PC-3 (cell line): ENCODE measurements around the gene ENTR1. TPM values are rescaled to one million over a fixed set of nuclear protein-coding genes. Genes with fewer than 3 reads are reported as not detected.

Experiments
- ATAC-seq: fragments of 200-7000 bp; cut with Tn5 transposase; 2 replicates; pipeline ENCODE4 v1.9.1; 2020; ENCODE audit warnings: mild to moderate bottlenecking, moderate library complexity
- BruUV-seq: library from RNA; stranded (reverse); fragments of 400-500 nt; replicated peaks from 2 replicates; lab custom pipeline; 2021; lab: Mats Ljungman, UMichigan
- CTCF ChIA-PET: fragments of 300-600 bp; sonication (Branson Sonifier 250); formaldehyde crosslinking; loops from one replicate; lab custom pipeline; 2022; ENCODE audit warnings: antibody characterized with exemption; lab: Charles Lee
- POLR2A ChIA-PET: fragments of 300-600 bp; sonication (Branson Sonifier 250); formaldehyde crosslinking; loops from one replicate; lab custom pipeline; 2022; ENCODE audit warnings: antibody characterized with exemption; ENCODE audit not compliant: unreplicated experiment; lab: Charles Lee
- DNase-seq: peaks from one replicate; pipeline ENCODE4 v3.0.0-alpha.2; 2015
- H2AFZ ChIP-seq: fragments of 300-600 bp; sonication (generic); 2 replicates; pipeline ENCODE4 v1.6.0; 2016; ENCODE audit warnings: antibody characterized with exemption, low read length
- H3F3A ChIP-seq: fragments of 300-600 bp; sonication (generic); one replicate; pipeline ENCODE4 v1.6.0; 2017; ENCODE audit warnings: antibody characterized with exemption, low read length, control low read depth, mild to moderate bottlenecking; ENCODE audit not compliant: unreplicated experiment
- H3K27ac ChIP-seq: fragments of 300-600 bp; sonication (generic); 2 replicates; pipeline ENCODE4 v1.5.1; 2016; ENCODE audit warnings: mild to moderate bottlenecking, low read length
- H3K27me3 ChIP-seq: fragments of 300-600 bp; sonication (generic); 2 replicates; pipeline ENCODE4 v1.6.1; 2016; ENCODE audit warnings: low read length, mixed read lengths
- H3K36me3 ChIP-seq: fragments of 300-600 bp; sonication (generic); 2 replicates; pipeline ENCODE4 v1.6.1; 2016; ENCODE audit warnings: low read depth, mixed run types, low read length, mixed read lengths
- H3K4me1 ChIP-seq: fragments of 300-600 bp; sonication (generic); 2 replicates; pipeline ENCODE4 v1.5.1; 2016; ENCODE audit warnings: low read length; ENCODE audit not compliant: insufficient read depth
- H3K4me2 ChIP-seq: fragments of 300-600 bp; sonication (generic); 2 replicates; pipeline ENCODE4 v1.6.0; 2016; ENCODE audit warnings: low read length
- H3K4me3 ChIP-seq: fragments of 300-600 bp; sonication (generic); 2 replicates; pipeline ENCODE4 v1.5.1; 2016; ENCODE audit warnings: mild to moderate bottlenecking, low read length, mixed read lengths
- H3K79me2 ChIP-seq: fragments of 300-600 bp; sonication (generic); 2 replicates; pipeline ENCODE4 v1.6.1; 2017; ENCODE audit warnings: low read length, mixed read lengths
- H3K9ac ChIP-seq: fragments of 300-600 bp; sonication (generic); 2 replicates; pipeline ENCODE4 v1.6.0; 2016; ENCODE audit warnings: mild to moderate bottlenecking, low read length
- H3K9me2 ChIP-seq: fragments of 300-600 bp; sonication (generic); replicated peaks from 2 replicates; pipeline ENCODE4 v1.6.1; 2016; ENCODE audit warnings: mixed run types, low read length, mixed read lengths
- H3K9me3 ChIP-seq: fragments of 300-600 bp; sonication (generic); 2 replicates; pipeline ENCODE4 v1.6.1; 2016; ENCODE audit warnings: low read length, mixed read lengths
- H4K20me1 ChIP-seq: fragments of 300-600 bp; sonication (generic); 2 replicates; pipeline ENCODE4 v1.6.1; 2016; ENCODE audit warnings: low read length, mixed read lengths
- EZH2 ChIP-seq: fragments of 300-600 bp; sonication (generic); IDR thresholded peaks from one replicate; pipeline ENCODE4 v1.6.1; 2017; ENCODE audit warnings: antibody characterized with exemption, mild to moderate bottlenecking, low read length; ENCODE audit not compliant: unreplicated experiment
- EZH2phosphoT487 ChIP-seq: fragments of 300-600 bp; sonication (generic); IDR thresholded peaks from 2 replicates; pipeline ENCODE4 v1.6.1; 2018; ENCODE audit warnings: mild to moderate bottlenecking, antibody characterized with exemption, low read length, borderline replicate concordance
- intact Hi-C: fragments of 100-400 bp; cut with micrococcal nuclease; formaldehyde crosslinking; loops from 2 replicates; pipeline ENCODE4 v1.9.0; 2023
- total RNA-seq: library from RNA; depleted of rRNA; stranded (reverse); fragments of >200 nt; gene quantifications from 2 replicates; pipeline ENCODE4 v1.2.3, GENCODE V29; 2014
- TF ChIP-seq, protein P1 (sequence below): fragments of 300-600 bp; sonication (generic); conservative IDR thresholded peaks from 2 replicates; pipeline ENCODE4 v1.5.1; 2017; ENCODE audit warnings: antibody characterized with exemption, low read depth, mild to moderate bottlenecking, low read length

ENTR1 gene
- total RNA-seq, 1 experiment from 2014 or later: 32.3 TPM

DNA sequence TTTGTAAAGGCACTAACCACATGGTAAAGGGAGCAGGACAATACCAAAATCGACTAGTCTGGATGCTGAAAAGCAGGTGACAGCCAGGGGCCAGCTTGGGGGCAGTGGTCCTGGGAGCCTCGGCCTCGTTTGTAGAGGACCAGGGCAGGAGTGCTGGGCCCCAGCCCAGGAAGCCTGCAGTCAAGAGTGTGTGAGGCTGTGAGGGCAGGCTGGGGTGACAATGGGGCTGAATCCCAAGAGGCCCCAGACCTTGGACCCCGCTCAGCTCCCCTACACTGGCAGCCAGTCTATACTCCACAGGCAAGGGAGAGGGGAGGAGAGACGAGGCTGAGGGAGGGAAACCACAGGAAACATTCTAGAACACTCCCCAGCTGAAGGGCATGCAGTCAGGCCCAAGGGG lies 31.9 kb upstream of the ENTR1 start:
- POLR2A ChIA-PET: no interaction called here
- peaks cover 4% of the 10 kb centered on the region; the same call in 1 of the 2 replicates for H3K36me3 ChIP-seq
- 0 out of 2 replicates have a peak, but pooled peaks cover 4% of the 10 kb centered on the region for H4K20me1 ChIP-seq

DNA sequence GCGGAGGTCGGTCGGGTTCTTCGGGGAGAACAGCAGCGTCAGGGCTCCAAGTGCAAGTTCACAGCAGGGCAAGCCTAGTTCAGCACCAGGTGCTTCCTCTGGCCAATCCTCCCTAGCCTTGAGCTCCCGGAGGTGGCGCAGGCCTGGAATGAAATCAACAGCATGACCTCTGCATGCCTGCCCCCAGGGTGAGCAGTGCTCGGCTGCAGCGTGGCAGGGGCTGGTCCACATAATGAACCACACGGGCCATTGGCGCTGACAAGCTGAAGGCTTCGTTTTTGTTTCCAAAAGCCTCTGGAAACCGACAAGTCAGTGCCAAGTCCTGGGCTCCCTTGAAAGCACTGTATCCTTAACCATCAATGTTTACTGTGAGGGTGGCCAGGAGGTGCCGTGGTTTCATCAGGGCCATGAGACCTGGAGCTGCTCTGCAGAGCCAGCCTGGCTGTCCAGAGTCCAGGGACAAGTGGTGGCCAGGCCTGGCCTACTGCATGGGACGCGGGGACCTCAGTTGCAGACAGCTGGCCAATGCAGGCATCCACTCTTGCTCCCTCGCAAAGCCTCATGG lies 31.3 kb upstream of the ENTR1 start:
- Histone ChIP-seq H3K27ac (no peak overlapping the region), H3K4me3 (no peak overlapping the region), H3F3A (no peaks in the 10 kb centered on the region), H3K4me2 (no peak overlapping the region), H3K4me1 (peaks cover 13% of the 10 kb centered on the region), H3K9ac (no peak overlapping the region), H4K20me1 (peaks cover 8% of the 10 kb centered on the region; the same call in 1 of the 2 replicates), H3K9me3 (no peaks in the 10 kb centered on the region), H3K9me2 (no peaks in the 10 kb centered on the region), H3K79me2 (peaks cover 27% of the 10 kb centered on the region), H3K27me3 (no peaks in the 10 kb centered on the region), H2AFZ (no peak overlapping the region), H3K36me3 (peaks cover 4% of the 10 kb centered on the region; the same call in 1 of the 2 replicates)
- intact Hi-C loops: no loop called here
- ChIA-PET POLR2A (no interaction called here), CTCF (no interaction called here)
- no TSS peak for BruUV-seq
- DNase-seq (no peak), ATAC-seq (no peak)
- TF ChIP-seq EZH2 (no peak), EZH2phosphoT487 (no peak)
- TF ChIP-seq, protein P1, sequence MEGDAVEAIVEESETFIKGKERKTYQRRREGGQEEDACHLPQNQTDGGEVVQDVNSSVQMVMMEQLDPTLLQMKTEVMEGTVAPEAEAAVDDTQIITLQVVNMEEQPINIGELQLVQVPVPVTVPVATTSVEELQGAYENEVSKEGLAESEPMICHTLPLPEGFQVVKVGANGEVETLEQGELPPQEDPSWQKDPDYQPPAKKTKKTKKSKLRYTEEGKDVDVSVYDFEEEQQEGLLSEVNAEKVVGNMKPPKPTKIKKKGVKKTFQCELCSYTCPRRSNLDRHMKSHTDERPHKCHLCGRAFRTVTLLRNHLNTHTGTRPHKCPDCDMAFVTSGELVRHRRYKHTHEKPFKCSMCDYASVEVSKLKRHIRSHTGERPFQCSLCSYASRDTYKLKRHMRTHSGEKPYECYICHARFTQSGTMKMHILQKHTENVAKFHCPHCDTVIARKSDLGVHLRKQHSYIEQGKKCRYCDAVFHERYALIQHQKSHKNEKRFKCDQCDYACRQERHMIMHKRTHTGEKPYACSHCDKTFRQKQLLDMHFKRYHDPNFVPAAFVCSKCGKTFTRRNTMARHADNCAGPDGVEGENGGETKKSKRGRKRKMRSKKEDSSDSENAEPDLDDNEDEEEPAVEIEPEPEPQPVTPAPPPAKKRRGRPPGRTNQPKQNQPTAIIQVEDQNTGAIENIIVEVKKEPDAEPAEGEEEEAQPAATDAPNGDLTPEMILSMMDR: no peak

More for the DNA sequence above, 31.9 kb upstream of the ENTR1 start:
- intact Hi-C loops: no loop called here
- peaks cover 22% of the 10 kb centered on the region for H3K79me2 ChIP-seq
- H3K9me3 ChIP-seq: no peaks in the 10 kb centered on the region
- H3K4me2 ChIP-seq: no peak overlapping the region
- H3K9me2 ChIP-seq: no peaks in the 10 kb centered on the region
- H3K4me1 ChIP-seq: peaks cover 8% of the 10 kb centered on the region
- no peak overlapping the region for H3K4me3 ChIP-seq
- no peak overlapping the region for H3K9ac ChIP-seq
- TF ChIP-seq, protein P1: no peak
- TF ChIP-seq EZH2 (no peak), EZH2phosphoT487 (no peak)
- ATAC-seq: no peak
- no TSS peak for BruUV-seq
- no peaks in the 10 kb centered on the region for H3K27me3 ChIP-seq
- no peak overlapping the region for H2AFZ ChIP-seq
- H3F3A ChIP-seq: no peaks in the 10 kb centered on the region
- DNase-seq: no peak
- CTCF ChIA-PET: no interaction called here
- no peak overlapping the region for H3K27ac ChIP-seq

DNA sequence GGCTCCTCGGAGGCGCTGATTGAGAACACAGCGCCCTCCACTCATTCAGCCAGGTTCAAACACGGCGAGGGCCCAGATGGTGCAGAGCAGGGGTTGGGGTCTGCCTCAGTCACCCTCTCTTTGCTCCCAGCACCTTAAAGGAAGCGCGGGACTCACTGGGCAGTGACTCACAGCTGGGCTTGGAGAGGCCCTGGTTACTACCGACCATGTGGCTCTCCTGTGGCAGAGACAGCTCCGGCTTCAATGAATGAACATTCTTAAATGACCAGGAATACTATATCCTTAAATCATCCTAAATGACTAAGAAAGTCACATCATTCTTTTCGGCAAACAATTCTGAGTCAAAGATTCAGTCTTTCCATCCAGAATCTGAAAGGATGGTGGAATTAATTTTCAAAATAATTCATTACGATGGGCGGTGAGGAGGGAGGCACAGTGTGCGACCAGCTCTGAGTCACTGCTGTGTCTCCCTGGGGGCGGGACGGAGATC lies 30.8 kb upstream of the ENTR1 start:
- intact Hi-C loops: no loop called here
- Histone ChIP-seq H3K27me3 (no peaks in the 10 kb centered on the region), H3K36me3 (peaks cover 4% of the 10 kb centered on the region; the same call in 1 of the 2 replicates), H2AFZ (no peak overlapping the region), H3K4me2 (no peak overlapping the region), H4K20me1 (peaks cover 8% of the 10 kb centered on the region; the same call in 1 of the 2 replicates), H3K4me3 (no peak overlapping the region), H3K9ac (no peak overlapping the region), H3K4me1 (peaks cover 14% of the 10 kb centered on the region), H3F3A (no peaks in the 10 kb centered on the region), H3K79me2 (peaks cover 32% of the 10 kb centered on the region), H3K9me3 (no peaks in the 10 kb centered on the region), H3K9me2 (no peaks in the 10 kb centered on the region), H3K27ac (no peak overlapping the region)
- CTCF ChIA-PET: no interaction called here
- no TSS peak for BruUV-seq
- POLR2A ChIA-PET: no interaction called here
- TF ChIP-seq, protein P1: no peak
- no peak for TF ChIP-seq EZH2
- no peak for TF ChIP-seq EZH2phosphoT487
- DNase-seq (no peak), ATAC-seq (no peak)
